Cerebellar nuclear complex (tissue), 1 donor: Measurements from ENCODE around the gene HEPN1.

Source experiments
- DNase-seq, 2 experiments: peaks; one replicate each; lab custom pipeline; 2025; lab: John Stamatoyannopoulos, UW

The HEPN1 gene

GRCh38 chr11:124884869-124885479 is 34.1 kb upstream of the HEPN1 start:
- no peak for DNase-seq

GRCh38 chr11:124886476-124886875 is 32.6 kb upstream of the HEPN1 start:
- no peak for DNase-seq

DNA sequence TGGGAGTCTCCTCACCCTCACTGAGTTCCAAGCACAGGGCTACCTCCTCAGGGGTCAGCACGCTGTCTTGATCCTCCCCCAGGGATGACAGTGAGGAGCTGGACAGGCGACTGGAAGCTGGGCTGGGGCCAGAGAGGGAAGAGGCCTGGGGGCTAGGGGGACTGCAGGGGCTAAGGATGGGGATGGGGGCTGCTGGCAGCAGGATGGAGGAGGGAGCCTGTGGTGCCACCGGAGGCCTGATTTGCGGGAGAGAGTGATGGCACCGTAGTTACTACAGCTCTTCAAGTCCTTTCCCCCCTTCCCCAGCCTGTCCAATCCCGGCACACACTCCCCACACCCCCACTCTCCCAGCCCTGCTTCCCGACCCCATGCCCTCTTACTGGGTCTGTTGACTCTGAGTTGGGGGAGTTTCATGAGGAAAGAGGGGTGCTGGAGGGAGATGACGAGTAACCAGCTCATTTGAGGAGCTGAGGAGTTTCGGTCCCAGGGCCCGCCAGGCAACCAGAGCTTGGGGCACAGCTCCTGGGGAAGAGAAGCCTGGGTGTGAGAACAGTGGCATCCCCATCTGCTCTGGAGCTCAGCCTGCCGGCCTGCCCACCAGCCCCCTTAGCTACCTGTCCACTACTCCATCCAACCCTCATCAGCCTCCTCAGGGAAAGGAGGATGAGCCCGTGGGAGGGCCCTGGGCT is 31.9 kb upstream of the HEPN1 start:
- no peak for DNase-seq

DNA sequence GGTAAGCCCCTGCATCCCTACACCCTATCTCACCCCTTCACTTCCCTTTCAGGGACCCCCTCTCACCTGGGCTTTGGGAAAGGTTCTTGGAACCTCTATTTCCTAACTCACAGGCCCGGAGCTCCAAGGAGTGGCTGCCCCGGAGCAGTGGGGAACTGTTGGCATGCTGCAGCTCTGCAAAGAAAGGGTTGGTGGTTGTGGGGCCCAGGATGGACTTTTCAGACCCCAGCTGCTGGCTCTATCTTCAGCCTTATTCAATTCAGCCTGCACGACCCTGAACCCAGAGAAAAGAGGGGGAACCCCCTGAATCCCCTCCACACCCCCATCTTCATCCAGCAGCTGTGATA is 31.4 kb upstream of the HEPN1 start:
- DNase-seq: no peak

GRCh38 chr11:124889191-124890091 is 29.6 kb upstream of the HEPN1 start:
- DNase-seq: no peak

GRCh38 chr11:124890151-124890550 is 28.9 kb upstream of the HEPN1 start:
- no peak for DNase-seq

DNA sequence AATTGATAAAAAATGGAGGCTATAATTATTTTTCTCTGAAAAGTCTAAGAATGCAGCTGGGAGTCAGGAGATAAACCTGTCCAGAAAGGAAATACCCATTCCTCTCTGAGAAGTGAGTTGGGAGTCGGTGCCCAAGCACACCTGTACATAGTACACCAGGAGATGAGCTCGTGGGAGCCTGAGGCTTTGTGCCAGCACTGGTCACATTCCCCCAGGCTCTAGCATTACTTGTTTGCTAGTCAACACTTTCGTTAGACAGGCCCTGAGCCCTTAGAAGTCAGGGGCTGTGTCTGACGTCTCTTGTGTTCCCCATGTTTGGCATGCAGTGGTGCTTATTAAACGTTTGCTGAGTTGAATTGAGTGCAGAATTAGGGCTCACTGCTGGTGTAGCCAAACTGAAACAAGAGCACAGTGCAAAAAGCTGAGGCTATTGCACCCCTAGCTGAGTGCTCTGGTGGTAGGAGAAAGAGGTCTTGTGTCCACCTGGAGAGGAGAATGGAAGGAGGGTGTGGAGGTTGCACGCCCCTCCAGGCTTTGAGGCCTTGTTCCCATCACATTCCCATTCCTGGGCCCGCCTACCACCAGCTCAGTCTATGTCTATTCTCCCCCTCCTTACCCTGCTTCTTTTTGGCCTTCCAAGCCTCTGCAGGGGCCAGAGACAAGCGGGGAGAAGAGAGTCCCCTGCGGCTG is 28.2 kb upstream of the HEPN1 start:
- no peak for DNase-seq

DNA sequence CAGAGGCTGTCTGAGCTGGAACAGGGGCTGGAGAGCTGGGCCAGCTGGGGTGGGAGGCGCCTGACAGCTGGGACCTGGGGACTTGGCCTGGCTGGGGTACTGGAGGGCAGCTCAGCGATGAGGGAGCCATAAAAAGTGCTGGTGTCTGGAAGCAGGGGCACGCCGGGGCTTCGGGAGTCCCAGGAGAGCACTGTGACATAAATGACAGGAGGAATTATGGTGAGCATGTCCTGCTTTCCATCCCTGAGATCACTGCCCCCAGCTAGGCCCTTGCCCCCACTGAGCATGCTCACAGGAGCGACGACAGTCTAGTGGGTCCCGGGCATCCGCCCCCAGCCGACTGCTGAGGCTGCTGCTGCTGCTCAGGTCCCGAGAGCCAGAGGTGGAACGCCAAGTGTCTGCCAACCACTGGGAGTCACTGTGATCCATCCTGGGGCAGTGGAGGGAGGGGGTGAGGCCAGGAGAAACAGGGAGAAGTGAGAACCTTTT is 27.6 kb upstream of the HEPN1 start:
- DNase-seq: no peak

- no peak for DNase-seq
Observed at GRCh38 chr11:124892146-124892545, 26.9 kb upstream of the HEPN1 start.

DNA sequence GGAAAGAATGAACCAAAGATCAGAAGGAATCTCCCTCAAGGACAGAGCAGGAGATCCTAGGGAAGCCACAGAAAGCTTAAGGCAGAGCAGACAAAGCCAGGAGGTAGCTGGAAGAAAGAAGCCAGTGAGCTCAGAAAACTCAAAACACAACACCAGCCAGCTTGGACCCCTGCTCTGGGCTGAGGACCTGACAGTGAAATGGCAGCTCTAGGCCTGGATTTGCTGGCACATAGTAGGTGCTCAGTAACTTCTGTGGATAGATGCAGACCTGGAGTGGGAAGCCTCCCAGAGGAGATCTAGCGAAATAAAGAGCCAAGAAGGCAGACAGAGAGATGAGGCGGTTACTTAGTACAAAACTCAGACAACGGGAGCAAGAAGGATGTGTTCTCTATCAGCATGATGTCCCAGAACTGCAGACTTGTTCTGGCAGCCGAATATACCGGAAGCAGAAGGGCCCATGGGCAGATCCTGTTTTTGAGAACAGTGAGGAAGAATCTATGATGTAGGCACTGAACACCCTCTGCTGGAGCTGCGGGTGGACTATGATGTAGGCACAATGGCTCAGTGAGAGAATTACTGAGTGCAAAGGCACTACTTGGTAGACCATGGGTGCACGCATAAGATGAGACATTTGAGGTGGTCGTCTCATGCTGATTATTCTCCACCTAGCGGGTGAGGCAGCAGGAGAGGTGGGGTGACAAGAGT is 26.1 kb upstream of the HEPN1 start:
- no peak for DNase-seq

DNA sequence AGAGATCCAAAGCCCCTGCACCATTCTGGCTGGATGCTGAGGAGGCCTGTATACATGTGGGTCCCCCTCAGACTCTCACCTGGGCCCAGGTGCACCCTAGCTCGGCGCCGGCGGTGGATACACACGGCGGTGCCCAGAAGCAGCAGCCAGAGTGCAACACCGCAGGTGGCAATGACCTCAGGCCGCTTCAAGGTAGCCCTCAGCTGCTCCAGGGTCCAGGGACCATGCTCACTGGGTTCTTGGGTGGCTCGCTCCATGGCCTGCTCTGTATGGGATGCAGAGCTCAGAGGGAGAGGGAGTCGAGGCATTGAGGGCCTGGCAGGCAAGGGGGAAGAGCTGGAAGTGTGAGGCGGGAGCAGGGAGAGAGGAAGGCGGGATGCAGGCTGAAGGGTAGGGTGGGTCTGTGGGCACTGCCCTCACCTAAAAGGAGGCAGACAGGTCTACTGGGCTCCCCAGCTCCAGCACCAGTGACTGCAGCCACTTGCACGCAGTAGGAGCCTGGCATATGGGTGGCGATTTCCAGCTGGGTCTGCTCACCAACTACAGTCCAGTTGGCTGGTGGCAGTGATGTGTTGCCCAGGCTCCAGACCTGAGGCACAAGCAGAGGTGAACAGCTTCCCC is 25.2 kb upstream of the HEPN1 start:
- no peak for DNase-seq

GRCh38 chr11:124894606-124895430 is 24.2 kb upstream of the HEPN1 start:
- no peak for DNase-seq

DNA sequence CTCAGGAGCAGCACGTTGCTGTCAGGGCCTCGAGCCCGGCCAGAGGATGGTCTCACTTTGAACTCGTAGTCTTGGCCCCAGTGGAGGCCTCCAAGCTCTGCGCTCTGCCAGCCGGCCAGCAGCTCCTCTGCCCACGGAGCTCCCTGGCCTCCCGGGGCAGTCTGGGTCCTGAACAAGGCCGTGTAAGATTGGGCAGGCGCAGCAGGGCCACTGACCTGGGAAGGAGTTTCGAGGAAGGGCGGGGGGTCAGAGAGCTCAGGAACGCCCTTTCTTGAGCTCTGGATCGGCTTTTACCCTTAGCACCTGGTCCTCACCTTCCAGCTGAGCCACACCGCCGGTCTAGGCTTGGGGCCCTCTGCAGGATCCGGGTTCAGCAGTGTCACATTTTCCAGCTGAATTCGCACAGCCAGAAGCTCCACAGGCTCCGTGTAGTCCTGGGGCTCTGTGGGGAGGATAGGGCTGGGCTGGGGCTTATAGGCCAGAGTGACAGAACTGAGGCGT is 23.5 kb upstream of the HEPN1 start:
- DNase-seq: no peak

GRCh38 chr11:124896071-124896750 is 22.8 kb upstream of the HEPN1 start:
- DNase-seq: no peak

DNA sequence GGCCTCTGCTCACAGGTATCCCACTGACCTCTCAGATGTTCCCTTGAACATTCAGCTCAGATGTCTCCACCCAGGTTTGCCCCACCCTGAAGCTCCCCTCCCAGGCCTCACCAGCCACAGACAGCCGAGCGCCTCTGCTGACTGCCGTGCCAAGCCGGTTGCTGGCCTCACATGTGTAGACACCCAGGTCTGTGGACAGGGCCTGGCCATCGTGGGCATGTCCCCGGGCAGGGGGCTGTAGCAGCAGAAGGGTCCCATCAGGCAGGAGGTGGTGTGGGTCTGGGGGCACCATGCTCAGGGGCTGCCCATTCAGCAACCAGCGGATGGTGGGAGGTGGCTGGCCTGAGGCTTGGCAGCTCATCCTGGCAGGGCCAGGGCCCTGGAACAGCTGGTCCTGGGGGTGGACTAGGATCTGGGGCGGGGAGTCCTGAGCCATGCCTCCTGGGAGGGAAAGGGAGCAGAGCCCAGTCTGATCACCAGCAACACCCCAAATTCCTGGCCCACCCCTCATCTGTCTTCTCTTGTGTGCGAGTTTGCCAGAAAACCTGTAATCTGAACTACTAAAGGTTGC is 22.1 kb upstream of the HEPN1 start:
- DNase-seq: no peak

DNA sequence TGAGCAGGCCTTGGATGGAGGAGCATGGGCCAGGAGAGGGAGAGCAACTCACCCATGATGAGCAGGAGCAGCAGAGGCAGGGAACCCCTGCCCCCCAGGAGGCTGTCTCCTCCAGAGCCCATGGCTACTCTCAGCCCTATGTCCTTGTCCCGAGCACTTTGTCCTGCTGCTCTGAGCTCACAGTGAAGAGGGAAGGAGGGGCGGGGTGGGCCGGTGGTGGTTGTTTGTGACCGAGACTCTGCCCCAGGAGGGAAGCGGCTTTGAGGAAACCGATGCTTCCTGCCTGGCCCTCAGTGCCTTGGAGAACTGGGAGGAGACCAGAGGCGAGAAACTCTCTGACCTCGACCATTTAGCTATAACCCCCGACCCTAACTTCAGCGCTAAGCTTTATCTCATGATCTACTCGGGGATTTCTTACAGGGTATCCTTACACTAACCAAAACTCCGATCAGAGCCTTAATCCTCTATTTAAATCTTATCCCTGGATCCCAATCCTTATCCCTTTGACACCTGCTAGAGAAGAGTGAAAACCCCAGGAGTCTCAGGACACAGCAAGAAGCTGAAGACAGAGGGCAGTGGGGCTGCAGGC is 21.3 kb upstream of the HEPN1 start, which contains the start of gene ROBO4:
Gene ROBO4, minus strand, starts transcription at position 192 of the 589 bp plus-strand sequence. Its CDS starts 70 bp downstream, at position 122.
- no peak for DNase-seq

GRCh38 chr11:124898263-124898680 is 20.8 kb upstream of the HEPN1 start:
- DNase-seq: no peak

GRCh38 chr11:124898711-124899110 is 20.3 kb upstream of the HEPN1 start:
- DNase-seq: no peak
